Thymus (tissue), 11 donors: ENCODE results near the gene DHH. TPM values are rescaled to one million over a fixed set of nuclear protein-coding genes. Genes with fewer than 3 reads are reported as not detected.
"Not testable (repeated sequence)": the region's sequence is repeated elsewhere in the genome, so short reads cannot be mapped to it uniquely, and the experiment has no call there.

ENCODE experiments used
- DNase-seq, 9 donors: peaks; one replicate each; pipeline ENCODE4 v3.0.0-alpha.2; 2013; ENCODE audit warnings: low spot score in 9 of 9, low read depth in 6 of 9, missing footprints in 1 of 9
- H3K27ac ChIP-seq, 2 donors: one replicate each; pipeline ENCODE4 v1.5.1; 2013; ENCODE audit warnings: control low read depth in 1 of 2, low read depth in 1 of 2, low read length in 1 of 2, mild to moderate bottlenecking in 1 of 2, moderate library complexity in 1 of 2
- H3K27me3 ChIP-seq, 2 donors: one replicate each; pipeline ENCODE4 v1.5.1; 2013; ENCODE audit warnings: low read length in 1 of 2; ENCODE audit not compliant: control insufficient read depth in 2 of 2, insufficient read depth in 1 of 2
- H3K36me3 ChIP-seq, 2 donors: one replicate each; pipeline ENCODE4 v1.5.1; 2013; ENCODE audit warnings: low read length in 1 of 2, mild to moderate bottlenecking in 1 of 2, moderate library complexity in 1 of 2; ENCODE audit not compliant: control insufficient read depth in 2 of 2, insufficient read depth in 2 of 2
- H3K4me1 ChIP-seq, 2 donors: one replicate each; pipeline ENCODE4 v1.5.1; 2013; ENCODE audit warnings: low read length in 2 of 2; ENCODE audit not compliant: control insufficient read depth in 2 of 2, insufficient read depth in 2 of 2
- H3K4me3 ChIP-seq, 2 donors: one replicate each; pipeline ENCODE4 v1.5.1; 2013; ENCODE audit warnings: low read length in 2 of 2, control low read depth in 1 of 2, mild to moderate bottlenecking in 1 of 2
- H3K9me3 ChIP-seq, 2 donors: one replicate each; pipeline ENCODE4 v1.5.1; 2013; ENCODE audit warnings: low read length in 1 of 2, mild to moderate bottlenecking in 1 of 2; ENCODE audit not compliant: control insufficient read depth in 2 of 2, insufficient read depth in 1 of 2
- WGBS: extraction: QIAGEN DNeasy Blood & Tissue Kit; methylation state at CpG from one replicate; pipeline ENCODE4 v1.1.7; 2013; 5-methylcytosine and 5-hydroxymethylcytosine counted together
- polyA plus RNA-seq: library from polyadenylated mRNA; stranded (reverse); fragments of 200-250 nt; gene quantifications from one replicate; pipeline ENCODE4 v1.2.3, GENCODE V29; 2013
- total RNA-seq: library from RNA; stranded (reverse); fragments of 120-200 nt; gene quantifications from one replicate; pipeline ENCODE4 v1.2.4, GENCODE V29; 2013
- donor health status: healthy.

The DHH gene
- total and polyA plus RNA-seq, 2 donors = 0.09 to 0.21 TPM

DNA sequence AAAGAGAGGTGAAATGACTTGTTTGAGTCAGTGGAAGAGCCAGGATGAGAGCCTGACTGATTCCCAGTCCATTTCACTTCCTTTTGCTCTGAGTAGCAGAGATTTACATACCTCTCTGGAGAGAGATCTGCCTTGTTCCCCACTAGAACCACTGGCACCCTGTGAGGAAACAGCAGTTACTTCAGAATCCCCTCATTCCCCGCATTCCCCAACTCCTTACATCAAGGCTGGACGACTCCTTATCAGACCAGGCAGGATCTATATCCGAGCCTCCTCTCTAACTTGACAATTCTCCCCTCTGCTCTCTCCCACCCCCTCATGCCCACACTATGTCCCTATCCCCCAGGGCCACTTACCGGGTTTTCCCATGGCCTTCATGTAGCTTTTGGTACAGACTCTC is 28.5 kb downstream of the DHH start:
- Histone ChIP-seq H3K27me3 (peaks cover 0 to 2% of the 10 kb centered on the region in 2 donors), H3K4me1 (peaks cover 11 to 16% of the 10 kb centered on the region in 2 donors), H3K4me3 (no peak overlapping the region), H3K36me3 (peaks cover 4 to 7% of the 10 kb centered on the region in 2 donors), H3K27ac (no peak overlapping the region), H3K9me3 (peaks cover 0 to 3% of the 10 kb centered on the region in 2 donors)
- WGBS = 97% methylated on average over 4 of the region's 4 CpGs
- no peak for DNase-seq

DNA sequence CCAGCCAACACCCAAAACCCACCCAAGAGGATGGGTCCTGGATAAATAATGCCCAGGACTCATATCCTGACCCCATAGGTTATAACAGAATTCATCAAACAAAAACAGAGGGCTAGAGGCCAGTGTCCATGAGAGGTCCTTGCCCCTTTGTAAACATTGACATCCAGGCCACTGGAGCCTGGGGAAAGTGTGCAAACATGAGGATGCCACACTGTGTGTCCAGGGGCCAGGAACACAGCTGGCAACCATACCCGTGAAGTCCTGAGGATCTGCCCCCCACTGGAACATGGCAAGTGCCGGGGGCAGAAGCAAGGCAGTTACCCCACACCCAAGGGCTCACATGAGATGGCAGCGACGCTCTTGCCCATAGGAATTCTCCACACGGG is 29.8 kb downstream of the DHH start:
- WGBS = 98% methylated on average over 5 of the region's 5 CpGs
- peaks cover 1 to 9% of the 10 kb centered on the region in 2 donors for H3K9me3 ChIP-seq
- H3K4me3 ChIP-seq = no peak overlapping the region
- peaks cover 0 to 2% of the 10 kb centered on the region in 2 donors for H3K27me3 ChIP-seq
- peaks cover 11 to 14% of the 10 kb centered on the region in 2 donors for H3K4me1 ChIP-seq
- no peak overlapping the region for H3K27ac ChIP-seq
- DNase-seq = no peak
- peaks cover 4 to 7% of the 10 kb centered on the region in 2 donors for H3K36me3 ChIP-seq

DNA sequence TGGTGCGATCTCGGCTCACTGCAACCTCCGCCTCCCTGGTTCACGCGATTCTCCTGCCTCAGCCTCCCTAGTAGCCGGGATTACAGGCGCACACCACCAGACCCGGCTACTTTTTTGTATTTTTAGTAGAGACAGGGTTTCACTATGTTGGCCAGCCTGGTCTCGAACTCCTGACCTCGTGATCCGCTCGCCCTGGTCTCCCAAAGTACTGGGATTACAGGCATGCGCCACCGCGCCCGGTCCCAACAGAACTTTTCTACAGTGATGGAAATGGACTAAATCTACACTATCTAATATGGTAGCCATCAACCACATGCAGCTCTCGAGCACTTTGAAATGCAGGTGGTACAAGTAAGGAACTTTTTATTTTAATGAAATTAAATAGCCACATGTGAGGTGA is 32.7 kb downstream of the DHH start:
- not testable (repeated sequence) for H3K27me3 ChIP-seq, H3K9me3 ChIP-seq, H3K36me3 ChIP-seq, H3K27ac ChIP-seq, DNase-seq, H3K4me3 ChIP-seq
- H3K4me1 ChIP-seq = peaks cover 24 to 31% of the 10 kb centered on the region in 2 donors
- 98% methylated on average over 17 of the region's 17 CpGs for WGBS

DNA sequence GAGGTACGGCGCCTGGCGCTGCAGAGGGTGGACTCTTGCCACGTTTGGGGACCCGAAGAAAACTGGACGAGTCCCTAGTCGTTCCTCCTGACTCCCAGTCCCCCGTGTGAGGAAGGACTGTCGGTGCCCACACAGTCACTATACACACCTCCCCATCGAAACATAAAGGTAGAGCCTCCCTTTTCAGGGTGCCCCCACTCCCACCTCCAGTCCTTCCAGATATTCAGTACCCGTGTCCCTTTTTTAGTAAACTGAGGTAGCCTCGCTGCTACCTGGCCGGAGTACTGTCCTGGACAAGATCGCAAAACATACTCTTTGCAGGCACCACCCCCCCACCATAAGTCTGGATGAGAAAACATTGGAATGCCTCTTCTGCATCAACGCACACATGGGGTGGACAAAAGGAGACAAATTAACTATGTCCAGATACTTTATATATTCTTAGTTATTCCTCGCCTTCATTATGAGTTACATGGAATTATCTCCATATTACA is 33.4 kb downstream of the DHH start:
- H3K27ac ChIP-seq = peak overlapping the region in 1 of 2 donors; percentile 66
- H3K4me1 ChIP-seq = peaks cover 31 to 39% of the 10 kb centered on the region in 2 donors
- H3K9me3 ChIP-seq = peaks cover 1 to 9% of the 10 kb centered on the region in 2 donors
- no peak for DNase-seq
- H3K4me3 ChIP-seq = peak overlapping the region; percentile 98 to 99
- H3K27me3 ChIP-seq = no peaks in the 10 kb centered on the region
- 14% methylated on average over 16 of the region's 16 CpGs for WGBS
- peaks cover 4 to 7% of the 10 kb centered on the region in 2 donors for H3K36me3 ChIP-seq

DNA sequence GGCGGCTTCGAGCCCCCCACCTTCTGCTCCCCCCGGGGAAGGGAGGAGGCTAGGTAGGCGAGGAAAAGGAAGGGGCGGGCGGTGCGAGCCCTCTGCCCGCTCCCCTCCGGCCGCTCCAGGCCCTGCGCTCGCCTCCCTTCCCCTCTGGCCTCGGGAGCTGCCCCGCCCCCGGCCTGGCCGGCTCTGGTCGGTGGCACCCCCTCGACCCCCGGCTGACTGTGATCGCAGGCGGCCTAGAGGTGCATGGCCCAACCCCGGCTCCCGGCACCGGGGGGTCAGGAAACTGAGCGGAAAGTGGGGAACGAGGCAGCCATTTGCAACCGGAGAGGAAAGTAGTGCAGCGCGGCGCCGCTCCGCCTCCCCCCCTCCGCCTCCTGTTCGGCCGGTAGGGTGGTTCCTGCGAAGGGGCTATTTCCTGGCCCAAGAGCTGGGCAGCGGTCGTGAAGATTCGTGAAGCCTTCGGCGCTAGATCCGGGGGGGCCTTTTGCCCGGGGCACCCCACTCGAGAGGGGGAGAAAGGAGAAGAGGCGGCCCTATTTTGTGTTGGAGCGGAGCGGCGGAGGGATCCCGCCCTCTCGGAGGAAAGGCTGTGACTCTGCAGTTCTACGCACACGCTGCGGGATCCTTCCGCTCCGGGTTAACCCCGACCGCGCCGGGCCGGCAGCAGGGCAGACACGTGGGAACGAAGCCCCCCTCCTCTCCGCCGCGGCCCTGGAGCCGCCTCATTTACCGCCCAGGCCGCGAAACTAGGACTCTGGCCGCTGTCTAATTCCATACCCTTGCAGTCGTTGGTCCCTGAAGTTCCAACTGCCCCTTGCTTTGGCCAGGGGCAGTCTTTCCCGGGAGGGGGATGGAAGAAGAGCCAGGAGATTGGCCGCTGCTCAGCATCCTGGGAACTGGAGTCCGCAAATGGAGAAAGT is 34.1 kb downstream of the DHH start, which contains the start of gene KMT2D:
Gene KMT2D (minus strand): TSS at position 558 of the 920 bp plus-strand sequence. CDS start 5,470 bp downstream, outside the sequence.
- peaks cover 1 to 9% of the 10 kb centered on the region in 2 donors for H3K9me3 ChIP-seq
- H3K27me3 ChIP-seq = no peaks in the 10 kb centered on the region
- under 1% methylated on average over 72 of the region's 74 CpGs for WGBS
- DNase-seq = peak; percentile 88 to 97 (median 92)
- H3K4me1 ChIP-seq = peaks cover 37 to 46% of the 10 kb centered on the region in 2 donors
- H3K4me3 ChIP-seq = peak within 1 kb of the TSS; percentile 98 to 99
- H3K36me3 ChIP-seq = peaks cover 7 to 8% of the 10 kb centered on the region in 2 donors
- peak within 1 kb of the TSS; percentile 94 to 95 for H3K27ac ChIP-seq

DNA sequence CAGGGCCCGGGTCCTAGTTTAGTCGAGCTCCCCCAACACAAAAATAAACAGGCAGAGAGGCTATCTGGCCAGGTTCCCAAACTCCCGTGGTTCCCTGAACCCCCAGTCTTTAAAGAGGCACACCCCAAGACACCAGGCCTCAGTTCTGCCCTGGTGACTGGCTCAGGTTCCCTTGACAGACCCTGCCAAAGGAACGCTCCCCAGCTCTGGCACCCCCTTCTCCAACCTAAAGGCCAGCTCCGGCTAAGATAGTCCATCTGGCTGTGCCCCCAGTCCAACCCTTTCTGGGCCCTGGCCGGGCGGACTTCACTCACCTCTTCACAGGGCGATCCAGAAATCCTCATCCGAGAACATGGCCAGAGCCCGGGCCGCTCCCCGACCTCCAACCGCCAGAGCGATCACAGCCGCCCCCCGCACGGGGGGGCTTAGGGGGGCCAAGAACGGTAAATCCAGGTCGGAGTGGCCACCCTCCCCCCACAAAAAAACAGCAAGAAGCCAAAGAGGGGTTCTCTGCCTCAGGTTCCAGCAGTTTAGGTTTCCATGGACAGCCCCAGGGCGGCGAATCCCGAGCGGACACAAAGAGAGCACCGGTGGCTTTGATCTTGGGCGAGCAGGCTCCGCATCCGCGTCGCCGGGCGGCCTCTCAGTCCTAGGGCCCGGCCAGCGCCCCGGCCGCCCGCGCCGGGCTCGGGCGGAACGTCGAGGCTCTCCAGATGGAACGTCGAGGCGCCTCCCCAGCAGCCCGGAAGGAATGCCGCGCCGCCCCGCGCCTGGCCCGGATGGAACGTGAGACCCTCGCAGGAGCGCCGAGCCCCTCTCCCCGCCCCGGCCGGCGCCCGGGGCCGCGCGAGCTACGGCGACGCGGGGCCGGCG is 35.1 kb downstream of the DHH start:
- DNase-seq = peak in 4 of 9 donors; percentile 29 to 56 (median 38)
- no peaks in the 10 kb centered on the region for H3K27me3 ChIP-seq
- H3K9me3 ChIP-seq = peaks cover 1 to 5% of the 10 kb centered on the region in 2 donors
- peak overlapping the region; percentile 98 to 99 for H3K4me3 ChIP-seq
- peaks cover 5 to 14% of the 10 kb centered on the region in 2 donors for H3K36me3 ChIP-seq
- H3K27ac ChIP-seq = peak overlapping the region; percentile 94 to 95
- H3K4me1 ChIP-seq = peaks cover 42 to 47% of the 10 kb centered on the region in 2 donors
- under 1% methylated on average over 70 of the region's 70 CpGs for WGBS

DNA sequence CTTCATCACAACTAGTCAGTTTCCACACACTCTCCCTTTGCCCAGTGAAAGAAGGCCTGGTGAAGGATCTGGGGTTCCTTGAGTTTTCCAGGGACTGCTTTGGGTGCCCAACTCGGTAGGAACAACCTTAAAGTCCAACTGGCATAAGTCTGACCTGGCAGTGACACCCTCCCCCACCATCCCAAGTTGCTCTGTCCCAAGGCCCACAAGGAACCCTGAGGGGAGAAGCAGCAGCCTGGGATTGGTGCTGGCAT is 35.6 kb downstream of the DHH start:
- no peak for DNase-seq
- Histone ChIP-seq H3K4me1 (peaks cover 42 to 47% of the 10 kb centered on the region in 2 donors), H3K27me3 (no peaks in the 10 kb centered on the region), H3K9me3 (peaks cover 1 to 5% of the 10 kb centered on the region in 2 donors), H3K36me3 (peaks cover 11 to 20% of the 10 kb centered on the region in 2 donors), H3K27ac (peak overlapping the region; percentile 36 to 51), H3K4me3 (peak overlapping the region; percentile 98 to 99)
- WGBS = 2% methylated on average over 1 of the region's 1 CpG

DNA sequence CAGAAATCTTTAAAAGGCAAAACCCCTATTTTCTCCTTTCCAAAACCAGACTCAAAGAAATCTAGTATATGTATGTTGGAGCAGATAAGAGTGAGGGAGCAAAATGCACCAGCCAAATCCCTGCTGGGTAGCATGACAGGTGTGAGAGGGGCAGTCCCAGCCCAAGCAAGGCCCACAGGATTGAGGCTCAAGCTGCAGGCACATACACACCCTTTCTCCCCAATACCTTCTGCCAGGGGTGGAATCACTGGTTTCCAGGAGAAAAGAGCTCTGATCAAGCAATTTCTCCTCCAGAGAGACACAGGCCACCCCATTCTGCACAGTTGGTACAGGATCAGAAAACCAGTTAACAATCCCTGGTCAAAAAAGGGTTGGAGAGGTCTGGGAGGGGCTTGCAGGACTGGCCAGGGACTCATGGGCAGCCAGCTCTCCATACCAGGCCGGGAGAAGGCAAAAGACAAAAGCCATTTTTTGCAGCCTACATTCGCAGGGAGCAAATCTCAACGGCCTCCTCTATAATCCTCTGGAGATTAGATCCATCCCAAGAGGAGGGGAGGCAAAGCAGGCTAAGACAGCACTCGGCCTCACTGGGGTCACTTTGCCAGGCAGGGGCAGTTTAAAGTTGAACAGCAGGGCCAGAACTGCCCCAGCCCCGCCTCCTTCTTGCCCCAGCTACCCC is 36.1 kb downstream of the DHH start:
- DNase-seq = no peak
- H3K9me3 ChIP-seq = peaks cover 1 to 5% of the 10 kb centered on the region in 2 donors
- H3K36me3 ChIP-seq = peaks cover 15 to 24% of the 10 kb centered on the region in 2 donors
- H3K27ac ChIP-seq = peak overlapping the region in 1 of 2 donors; percentile 51
- H3K4me3 ChIP-seq = peak overlapping the region; percentile 98 to 99
- no peaks in the 10 kb centered on the region for H3K27me3 ChIP-seq
- peaks cover 42 to 47% of the 10 kb centered on the region in 2 donors for H3K4me1 ChIP-seq
- 23% methylated on average over 5 of the region's 5 CpGs for WGBS
